HG03521 (cell line): ENCODE measurements around the gene USB1.

Experiments
- ATAC-seq: cut with Tn5 transposase; IDR thresholded peaks from one replicate; pipeline ENCODE4 v1.9.1; 2021; ENCODE audit warnings: mild to moderate bottlenecking, moderate library complexity; ENCODE audit not compliant: unreplicated experiment

Gene USB1

DNA sequence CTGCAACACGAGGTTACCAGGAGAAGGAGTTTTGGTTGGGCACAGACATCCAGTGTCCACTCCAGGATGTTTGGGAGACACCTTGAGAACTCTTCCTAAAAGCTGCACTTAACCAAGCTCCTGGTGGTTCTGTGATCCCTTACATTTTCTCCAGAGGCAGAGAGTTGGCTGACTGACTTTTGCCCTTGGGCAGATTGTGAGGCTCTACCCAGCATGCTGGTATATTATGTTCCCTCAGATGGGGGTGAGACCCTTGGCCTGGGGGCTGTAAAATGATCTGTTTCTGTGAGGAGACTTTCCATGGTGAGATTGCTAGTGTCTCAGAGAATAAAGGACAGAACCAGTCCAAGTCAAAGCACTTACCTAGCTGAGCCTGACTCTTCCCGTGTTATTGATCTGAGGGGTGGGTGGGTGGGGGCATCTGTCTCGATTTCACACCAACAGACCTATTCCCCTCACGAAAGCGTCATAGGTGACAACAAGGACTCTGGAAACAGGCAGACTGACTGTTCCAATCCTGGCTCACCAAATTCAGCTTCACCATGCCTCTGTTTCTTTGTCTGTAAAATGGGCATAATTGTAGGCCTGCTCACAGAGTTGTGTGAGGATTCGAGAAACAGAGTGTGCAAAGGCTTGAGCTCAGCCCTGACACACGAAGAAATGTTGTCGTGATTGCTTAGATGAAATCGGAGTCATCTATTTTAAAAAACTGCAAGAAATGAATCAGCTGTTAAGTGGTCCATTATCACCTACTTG is 12.2 kb downstream of the USB1 start:
- ATAC-seq, result no peak

DNA sequence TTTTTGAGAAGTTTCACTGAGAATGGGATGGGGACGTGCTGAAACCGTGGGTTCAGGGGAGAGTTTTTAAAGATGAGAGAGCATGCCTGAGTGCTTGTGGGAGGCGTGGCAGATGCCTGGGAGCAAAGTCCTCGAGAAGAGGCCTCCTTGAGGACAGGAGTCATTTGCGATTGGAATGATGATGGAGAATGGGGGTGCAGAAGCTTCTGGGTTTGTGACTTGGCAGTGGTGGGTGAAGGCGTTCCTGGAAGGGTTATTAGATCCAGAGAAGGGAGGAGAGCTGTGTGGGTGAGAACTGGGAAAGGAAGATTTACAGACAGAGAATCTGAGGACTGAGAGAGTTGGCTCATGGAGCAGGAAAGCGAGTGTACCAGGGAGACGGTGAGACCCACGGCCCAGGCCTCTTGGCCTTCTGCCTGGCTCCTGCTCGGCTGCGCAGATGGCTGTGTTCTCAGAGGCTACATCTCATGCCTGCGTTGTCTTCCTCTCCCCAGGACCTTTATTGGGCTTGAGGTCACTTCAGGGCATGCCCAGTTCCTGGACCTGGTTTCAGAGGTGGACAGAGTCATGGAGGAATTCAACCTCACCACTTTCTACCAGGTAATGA is 15.7 kb downstream of the USB1 start:
- ATAC-seq, result no peak

DNA sequence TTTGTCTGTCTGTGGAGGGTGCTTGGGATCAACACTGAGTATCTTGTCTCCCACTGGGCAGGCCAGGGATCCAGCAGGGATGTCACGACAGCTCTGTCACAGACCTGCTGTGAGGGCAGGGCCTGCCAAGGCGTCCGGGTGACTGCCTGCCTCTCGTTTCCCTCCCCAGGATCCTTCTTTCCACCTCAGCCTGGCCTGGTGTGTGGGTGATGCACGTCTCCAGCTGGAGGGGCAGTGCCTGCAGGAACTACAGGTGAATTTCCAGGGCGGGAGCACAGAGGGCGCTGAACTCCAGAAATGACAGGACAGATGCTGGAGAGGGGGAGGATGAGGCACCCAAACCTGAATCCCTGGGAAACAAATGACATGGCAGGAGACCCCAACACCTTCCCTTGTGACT is 17.6 kb downstream of the USB1 start:
- ATAC-seq, result no peak

DNA sequence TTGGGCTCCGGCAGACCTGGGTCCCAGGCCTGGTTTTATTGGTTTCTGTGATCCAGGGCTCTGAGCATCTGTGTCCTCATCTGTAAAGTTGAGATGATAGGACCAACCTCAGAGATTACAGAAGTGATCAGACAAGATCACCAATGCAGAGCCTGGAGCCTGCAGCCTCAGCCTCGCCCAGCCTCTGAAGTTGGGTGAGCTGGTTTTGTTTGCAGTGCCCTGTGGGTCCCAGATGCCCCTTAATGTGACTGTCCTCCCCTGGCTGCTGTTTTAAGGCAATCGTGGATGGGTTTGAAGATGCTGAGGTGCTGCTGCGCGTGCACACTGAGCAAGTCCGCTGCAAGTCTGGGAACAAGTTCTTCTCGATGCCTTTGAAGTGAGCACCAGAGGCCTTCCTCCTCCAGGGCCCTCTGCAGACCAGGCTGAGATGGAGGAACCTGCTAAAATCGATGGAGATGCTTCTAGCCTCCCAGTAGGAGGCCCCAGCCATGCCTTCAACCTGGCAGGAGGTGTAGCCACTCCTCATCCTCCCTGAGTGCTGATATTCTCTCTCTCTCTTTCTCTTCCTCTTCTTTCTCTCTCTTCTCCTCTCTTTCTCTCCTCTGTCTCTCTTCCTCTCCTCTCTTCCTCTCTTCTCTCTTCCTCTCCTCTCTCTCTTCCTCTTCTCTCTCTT is 18.8 kb downstream of the USB1 start:
- no peak for ATAC-seq

DNA sequence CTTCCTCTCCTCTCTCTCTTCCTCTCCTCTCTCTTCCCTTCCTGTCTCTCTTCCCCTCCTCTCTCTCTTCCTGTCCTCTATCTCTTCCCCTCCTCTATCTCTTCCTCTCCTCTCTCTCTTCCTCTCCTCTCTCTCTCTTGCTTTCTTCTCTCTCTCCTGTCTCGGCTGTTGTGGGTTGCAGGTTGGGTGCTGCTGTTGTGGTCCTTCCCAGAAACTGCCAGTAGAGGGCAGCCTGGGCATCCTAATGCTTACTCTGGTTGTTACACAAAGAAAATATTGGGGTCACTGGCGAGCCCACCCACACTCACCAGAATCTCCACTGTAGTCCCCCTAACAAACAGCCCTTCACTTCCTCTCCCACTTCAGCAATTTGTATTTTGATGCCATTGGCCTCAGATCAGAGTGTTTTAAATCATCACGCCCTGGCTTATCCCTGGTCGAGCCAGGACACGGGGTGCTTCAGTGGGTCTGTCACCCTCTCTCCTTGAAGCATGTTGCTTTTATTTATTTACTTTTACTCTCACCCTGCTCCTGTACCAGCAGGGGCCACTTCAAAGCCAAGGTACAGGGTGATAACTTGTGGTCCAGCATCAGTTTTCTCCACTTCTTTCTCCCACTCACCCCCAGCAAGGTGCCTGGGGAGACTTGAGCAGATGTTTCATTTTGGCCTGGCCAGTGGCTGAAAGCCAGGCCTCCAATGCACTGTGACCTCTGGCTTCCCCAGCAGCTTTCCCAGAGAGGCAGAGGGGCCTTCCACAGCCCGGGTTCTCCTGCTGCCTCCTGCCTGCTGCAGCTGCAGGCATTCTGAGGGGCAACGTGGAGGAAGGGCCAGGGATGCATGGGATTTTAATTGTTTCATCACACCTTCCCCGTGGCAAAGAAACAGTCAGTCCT is 19.7 kb downstream of the USB1 start:
- ATAC-seq, result no peak

DNA sequence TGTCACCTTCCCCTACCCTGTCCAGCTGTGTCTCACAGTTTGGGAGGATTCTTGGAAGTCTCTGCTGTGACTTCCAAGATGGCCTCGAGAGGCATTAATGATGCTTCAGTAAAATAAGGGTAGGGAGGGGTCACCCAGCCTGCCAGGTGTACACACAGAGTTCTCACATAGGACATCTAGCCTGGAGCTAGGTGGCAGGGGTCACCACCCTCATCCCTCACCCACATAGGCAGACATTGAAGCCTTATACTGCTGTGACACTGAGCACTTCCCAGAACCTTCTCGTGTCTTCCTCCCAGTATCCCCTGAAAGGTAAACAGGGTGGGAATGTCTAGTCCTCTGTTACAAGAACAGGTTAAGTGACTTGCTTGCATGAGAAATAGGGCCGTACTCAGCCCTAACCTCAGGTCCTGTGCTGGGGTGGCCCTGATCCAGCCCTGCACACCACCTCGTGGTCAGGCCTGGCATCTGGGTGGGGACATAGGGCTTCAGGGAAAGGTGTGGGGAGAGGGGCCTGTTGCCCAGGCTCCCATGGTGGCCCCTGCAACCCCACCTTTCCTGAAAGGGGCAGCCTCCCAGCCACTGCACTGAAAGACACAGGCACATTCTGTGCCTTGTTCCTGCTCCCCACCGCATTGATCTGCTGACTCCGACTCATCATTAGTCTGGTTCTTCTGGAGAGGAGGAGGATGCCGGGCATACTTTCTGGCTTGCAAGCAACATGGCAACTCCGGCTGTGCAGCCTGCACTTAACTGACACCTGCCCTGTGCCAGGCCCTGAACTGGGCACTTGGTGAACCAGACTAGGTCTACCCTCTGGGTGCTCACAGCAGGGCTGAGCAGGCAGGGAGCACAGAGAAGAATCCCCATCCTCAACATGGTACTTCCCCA is 20.7 kb downstream of the USB1 start:
- ATAC-seq, result no peak

DNA sequence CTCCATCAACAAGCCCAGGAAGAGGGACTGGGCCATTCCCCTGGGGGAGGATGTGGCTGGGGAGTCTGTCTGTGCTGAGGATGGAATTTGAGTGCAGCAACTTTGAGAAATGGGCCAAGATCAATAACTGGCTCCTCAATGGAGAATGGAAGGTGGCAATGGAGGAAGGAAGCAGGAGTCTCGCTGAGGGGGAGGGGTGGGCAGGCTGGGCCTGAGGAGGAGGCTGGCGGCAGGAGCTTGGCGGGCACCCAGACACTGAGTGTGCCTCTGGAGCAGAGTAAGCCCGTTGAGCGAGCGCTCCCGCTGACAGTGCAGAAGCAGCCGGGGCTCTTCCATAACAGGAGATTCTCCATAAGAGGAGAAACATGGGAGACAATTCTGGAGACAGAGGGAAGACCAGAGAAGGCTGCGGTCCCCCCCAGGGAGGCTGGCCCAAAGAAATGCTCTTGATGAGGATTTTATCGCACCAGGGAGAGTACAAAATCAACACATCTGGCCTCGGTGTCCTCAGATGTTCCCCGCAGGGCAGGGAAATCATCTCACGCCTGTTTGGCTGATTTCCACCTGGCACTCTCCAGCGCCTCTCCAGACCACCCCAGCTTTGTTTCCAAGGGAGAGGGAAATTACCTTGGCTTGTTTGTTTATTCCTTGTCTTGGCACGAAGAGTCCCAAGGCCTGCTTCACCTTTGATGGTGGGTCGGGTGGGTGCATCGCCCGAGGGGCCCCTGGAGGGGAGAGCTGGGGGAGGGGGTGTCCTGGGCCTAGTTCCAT is 21.6 kb downstream of the USB1 start:
- ATAC-seq, result no peak

DNA sequence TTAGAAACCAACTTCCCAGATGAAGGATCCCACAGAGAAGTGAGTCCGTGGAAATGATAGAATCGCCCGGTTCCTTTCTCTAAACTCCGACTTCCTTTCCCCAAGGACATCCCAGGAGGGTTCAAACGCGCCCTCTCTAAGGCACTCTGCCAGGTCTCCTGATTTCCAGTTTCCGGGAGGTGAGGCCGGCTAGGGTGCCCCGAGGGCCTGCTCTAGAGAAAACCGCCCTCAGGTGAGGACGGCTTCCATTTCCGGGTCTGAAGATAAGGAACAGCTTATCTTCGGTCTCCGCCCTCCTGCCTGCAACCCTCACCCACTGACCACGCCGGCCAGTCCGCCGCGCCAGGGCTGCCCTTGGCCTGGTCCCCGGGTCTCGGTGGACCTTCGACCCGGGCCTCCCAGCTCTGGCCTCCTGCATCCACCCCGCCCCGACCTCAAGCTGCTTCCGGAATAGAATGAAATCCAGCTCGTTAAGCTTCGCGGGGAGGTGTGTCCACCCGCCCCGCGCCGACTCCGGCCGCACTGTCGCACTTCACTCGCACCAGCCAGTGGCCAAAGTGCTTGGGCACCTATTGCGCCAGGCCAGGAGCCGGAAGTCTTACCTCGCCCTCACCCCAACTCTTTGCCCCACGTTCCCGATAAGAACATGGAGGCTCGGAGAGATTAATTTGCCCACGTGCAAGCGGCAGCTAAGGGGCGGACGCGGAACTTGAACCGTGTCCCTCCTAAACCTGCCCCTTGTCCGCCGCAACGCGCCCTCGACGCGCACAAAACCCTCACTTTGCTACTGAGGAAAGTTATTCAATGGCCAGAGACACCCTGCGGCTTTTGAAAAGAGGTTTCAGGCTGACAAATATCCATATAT is 23.5 kb downstream of the USB1 start:
- no peak for ATAC-seq

DNA sequence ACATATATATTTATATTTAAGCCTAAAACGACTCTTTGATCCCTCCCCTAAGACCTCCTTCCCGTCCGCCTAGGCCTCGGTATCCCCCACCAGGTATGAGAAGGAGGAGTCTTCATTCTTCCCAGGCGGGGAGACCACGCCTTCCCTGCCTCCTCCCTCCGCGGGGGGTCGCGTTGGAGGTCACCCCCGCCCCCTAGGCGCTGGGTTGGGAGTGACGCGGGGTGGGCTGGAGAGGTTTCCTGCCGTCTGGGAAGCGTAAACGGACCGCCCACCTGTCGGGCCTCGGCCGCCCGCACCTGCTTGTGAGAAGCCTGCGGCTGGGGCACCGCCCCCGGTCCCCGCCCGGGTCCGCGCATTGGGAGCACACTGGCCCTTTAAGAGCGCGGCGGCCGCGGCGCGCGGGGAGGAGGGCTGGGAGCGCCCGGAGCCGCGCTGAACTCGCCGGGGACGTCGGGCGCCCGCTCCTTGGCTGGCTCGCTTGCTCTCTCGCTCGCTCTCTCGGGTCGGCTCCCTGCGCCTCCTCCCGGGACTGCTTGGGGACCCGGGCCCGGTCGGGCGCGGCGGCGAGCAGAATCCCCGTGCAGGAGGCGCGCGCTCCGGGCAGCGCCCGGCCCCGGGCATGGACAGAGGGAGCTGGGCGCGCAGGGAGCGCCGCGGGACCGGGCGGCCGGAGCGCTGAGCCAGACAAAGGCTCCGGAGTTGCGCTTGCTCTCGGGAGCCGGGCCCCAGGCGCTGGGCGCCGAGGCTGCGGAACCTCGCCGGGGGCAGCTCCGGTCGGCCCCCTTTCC is 24.3 kb downstream of the USB1 start, which contains the start of gene MMP15:
MMP15 (plus strand) TSS at position 404 of the 788 bp plus-strand sequence. CDS start 597 bp downstream, outside the sequence.
- ATAC-seq, result peak; percentile 45

DNA sequence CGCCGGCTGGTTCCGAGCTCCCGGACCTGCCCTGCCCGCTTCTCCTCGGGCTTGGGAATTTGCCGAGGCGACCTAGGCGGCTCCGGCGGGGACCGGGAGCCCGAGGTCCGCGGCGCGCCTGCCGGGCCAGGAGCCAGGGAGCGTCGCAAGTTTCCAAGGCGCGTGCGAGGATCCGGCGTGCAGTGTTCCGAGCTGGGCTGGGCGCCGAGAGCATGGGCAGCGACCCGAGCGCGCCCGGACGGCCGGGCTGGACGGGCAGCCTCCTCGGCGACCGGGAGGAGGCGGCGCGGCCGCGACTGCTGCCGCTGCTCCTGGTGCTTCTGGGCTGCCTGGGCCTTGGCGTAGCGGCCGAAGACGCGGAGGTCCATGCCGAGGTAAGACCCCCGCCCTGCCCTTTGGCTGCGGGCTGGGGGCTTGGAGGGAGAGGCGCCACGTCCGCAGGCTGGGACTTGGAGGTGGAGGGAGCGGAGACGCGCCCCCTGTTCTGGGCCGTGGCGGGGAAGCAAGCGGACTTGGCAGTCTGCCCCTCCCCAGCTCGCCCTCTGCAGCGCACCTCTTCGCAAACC is 25.0 kb downstream of the USB1 start:
- ATAC-seq, result no peak

DNA sequence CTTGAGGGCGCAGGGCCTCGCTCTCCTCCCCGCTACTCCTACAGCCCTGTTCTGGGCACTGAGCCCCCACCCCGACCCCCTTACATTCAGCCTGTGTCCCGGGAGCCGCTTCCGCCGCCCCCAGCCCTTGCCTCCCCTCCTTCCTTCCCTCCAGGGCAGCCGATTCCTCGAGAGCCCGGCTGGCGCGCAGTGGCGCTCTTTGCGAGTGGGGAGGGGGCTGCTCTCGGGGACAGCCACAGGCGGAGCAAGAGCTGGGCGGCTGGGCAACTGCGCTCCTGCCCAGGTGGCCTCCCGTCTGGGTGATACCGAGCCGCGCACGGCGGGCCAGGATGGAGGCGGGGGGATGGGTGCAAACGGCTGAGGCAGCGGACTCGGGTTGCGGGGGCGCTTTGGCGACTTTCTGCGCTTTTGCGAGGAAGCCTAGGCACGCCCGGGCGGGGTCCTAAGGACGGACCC is 25.5 kb downstream of the USB1 start:
- no peak for ATAC-seq

DNA sequence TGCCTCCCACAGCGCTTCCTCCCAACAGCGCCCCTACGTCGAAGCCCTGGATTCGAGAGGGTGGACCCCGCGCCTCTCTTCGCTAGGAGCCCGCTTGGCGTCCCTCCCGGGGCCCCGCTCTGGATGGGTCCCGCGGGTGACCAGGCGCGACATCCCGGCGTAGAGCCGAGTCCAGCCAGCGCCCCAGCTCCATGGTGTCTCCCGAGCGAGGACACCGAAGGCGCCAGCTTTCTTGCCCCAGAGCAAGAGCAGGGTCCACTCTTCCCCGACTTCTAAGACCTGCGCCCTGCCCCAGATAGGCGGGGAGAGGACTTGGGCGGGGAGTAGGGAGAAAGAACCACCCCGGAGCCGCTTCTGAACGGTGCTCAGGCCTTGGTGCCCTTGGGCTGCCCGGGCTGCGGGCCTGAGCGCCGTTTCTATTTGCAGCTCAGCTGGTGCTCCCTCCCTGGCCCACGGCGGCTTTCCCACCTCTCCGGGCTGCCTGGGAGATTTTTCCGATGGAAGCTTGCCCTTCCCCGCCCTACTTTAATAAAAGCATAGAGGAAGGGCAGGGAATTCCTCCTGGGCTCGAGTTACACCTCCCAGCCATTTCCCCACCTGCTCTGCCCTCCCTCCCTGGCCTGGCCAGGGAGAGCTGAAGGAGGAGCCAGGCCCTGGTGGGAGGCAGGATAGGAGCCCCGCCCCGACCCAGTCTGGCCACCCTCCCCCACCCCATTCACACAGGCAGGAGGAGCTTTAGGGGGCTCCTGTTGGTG is 26.1 kb downstream of the USB1 start:
- no peak for ATAC-seq

DNA sequence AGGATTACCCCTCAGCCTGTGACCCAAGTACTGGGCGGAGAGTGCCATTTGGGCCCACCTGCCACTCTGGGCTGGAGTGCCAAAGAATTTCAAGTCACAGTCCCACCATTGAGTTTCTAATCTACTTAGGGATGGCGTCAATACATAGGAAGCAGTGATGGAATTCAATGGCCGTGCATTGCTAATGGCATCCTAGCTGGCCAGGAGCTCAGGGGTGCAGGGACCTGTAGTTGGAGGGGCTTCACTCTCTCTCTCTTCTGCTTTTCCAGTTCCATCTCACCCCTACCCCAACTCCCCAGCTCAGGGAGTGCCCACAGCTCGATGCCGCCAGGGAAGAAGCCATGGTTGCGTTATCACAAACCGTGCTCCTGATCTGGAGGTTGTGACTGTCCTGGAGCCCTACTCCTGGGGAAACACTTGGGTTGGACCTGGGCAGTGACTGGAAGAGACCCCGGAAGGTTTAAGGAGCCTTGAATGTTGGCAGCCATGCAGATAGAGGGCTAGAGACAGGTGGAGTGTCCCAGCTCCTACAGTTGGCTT is 26.8 kb downstream of the USB1 start:
- no peak for ATAC-seq

DNA sequence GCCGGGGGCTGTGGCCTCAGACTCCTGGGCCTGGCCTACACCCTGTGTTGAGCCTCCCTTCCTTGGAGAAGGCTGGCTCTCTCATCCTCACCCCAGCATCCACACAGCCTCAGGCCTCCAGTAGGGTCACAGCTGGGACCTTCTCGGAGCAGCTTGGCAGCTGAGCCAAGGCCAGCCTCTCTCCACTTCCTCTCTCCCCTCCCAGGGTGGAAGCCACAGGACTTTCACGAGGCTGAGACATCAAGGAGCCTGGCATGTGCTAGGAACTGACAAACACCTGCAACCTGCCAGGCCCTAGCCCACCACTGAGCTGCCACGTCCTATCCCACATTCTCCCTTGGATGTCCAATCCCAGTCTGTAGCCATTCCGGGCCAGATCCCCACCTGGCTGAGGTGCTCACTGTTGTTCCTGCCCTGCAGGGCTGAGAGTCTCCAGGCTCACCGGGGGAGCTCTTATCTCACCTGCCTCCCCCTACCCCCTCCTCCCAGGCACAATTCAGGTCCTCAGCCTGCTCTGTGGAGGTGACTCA is 27.4 kb downstream of the USB1 start:
- ATAC-seq, result no peak

DNA sequence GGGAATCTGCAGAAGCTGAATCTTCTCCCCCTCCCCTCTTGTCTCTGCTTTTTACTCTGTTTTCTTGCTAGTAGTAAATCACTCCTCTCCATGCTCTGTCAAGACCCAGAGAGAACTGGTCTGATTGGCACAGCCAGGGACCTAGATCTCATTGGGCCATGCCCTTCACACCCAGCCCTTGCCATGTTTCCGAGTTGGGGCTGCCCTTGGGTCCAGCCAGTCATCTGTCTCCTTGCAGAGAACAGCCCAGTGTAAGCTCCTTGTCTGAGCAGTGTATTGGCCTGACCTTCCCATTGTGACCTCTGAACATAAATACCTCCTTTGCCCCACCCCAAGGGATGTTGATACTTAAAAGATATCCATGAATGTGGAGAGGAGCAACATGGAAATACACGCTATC is 28.2 kb downstream of the USB1 start:
- no peak for ATAC-seq
